Hair follicle dermal papilla cell (primary cell): Measurements from ENCODE around the gene CORO7. TPM values are rescaled to one million over a fixed set of nuclear protein-coding genes. Genes with fewer than 3 reads are reported as not detected.

Experiments used
- small RNA-seq: library from RNA; depleted of rRNA; stranded (forward); fragments of <200 nt; gene quantifications from one replicate; pipeline ENCODE3, GENCODE V24; 2012
- total RNA-seq: library from RNA; depleted of rRNA; stranded (reverse); fragments of >200 nt; gene quantifications from 2 replicates; pipeline ENCODE4 v1.2.3, GENCODE V29; 2012

Gene CORO7
- 23.7 and 26.1 TPM in 2 replicates for total RNA-seq

DNA sequence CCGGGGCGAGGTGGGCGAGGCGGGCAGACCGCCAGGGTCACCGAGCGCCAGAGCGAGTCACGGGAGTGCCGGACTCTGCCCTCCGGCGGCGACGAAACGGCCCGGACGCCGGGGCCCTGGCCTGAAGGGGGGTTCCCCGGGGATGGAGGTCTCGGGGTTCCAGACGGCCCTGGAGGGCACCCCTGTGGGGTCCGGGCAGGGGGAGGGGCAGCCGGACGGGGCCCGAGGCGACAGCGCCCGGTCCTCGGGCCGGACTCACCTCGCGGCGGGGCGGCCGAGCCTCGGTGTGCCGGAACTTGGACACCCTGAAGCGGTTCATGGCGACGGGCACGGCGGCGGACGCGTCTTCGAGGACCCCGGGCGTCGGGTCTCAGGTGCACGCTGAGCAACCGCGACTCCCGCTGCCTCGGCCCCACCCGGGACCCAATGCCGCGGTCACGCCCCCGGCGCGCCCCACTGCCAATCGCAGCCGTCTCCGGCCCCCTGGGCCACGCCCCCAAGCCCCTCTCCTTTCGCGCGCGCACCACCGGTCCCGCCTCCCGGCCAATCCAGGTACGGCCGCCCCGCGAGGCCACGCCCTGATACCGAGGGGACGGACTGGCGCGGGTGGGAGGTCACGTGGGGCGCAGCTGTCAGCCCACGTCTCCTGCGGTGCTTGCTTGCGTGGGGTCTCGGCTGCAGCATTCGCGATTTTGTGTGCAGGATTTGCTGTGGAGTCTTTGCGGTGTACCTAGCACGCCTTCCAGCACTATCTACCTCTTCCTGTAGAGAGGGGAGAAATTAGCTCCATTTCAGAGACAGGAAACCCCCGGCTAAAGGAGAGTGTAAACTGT is at the start of gene CORO7:
Gene CORO7 (minus strand): TSS at position 397 of the 833 bp plus-strand sequence. CDS start 78 bp downstream, at position 319.

DNA sequence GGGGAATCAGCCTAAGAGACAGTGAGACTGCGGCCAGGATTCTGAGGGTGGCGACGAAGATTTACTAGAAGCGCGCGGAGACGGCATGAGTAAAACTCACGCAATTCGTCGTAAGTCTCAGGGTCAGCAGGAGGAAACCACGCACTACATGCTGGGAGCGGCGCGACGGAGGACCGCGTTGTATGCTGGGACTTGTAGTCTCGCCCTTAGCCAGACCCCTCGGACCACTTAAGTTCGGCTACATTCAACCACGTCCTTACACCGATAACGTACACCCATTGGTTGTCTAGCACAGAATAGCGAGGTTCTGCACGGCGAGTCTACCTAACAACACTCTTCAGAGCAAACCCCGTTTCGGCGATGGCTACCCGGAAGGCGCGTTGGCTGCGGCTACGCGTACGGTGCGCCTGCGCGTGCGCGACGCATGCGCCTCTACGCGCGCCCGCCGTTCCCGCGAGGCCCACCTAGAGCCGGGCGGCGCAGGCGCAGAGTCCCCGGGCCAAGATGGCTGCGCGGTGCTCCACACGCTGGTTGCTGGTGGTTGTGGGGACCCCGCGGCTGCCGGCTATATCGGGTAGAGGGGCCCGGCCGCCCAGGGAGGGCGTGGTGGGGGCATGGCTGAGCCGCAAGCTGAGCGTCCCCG is 9.1 kb upstream of the CORO7 start, which contains the start of gene DNAJA3:
Gene DNAJA3 (plus strand): TSS at position 491 of the 643 bp plus-strand sequence. CDS start 14 bp downstream, at position 505.

GRCh38 chr16:4371357-4372000 is 44.9 kb downstream of the CORO7 start, which contains the start of gene VASN:
Gene VASN, plus strand, starts transcription at chr16:4371848. Its CDS starts 9,030 bp downstream, at chr16:4380878.

DNA sequence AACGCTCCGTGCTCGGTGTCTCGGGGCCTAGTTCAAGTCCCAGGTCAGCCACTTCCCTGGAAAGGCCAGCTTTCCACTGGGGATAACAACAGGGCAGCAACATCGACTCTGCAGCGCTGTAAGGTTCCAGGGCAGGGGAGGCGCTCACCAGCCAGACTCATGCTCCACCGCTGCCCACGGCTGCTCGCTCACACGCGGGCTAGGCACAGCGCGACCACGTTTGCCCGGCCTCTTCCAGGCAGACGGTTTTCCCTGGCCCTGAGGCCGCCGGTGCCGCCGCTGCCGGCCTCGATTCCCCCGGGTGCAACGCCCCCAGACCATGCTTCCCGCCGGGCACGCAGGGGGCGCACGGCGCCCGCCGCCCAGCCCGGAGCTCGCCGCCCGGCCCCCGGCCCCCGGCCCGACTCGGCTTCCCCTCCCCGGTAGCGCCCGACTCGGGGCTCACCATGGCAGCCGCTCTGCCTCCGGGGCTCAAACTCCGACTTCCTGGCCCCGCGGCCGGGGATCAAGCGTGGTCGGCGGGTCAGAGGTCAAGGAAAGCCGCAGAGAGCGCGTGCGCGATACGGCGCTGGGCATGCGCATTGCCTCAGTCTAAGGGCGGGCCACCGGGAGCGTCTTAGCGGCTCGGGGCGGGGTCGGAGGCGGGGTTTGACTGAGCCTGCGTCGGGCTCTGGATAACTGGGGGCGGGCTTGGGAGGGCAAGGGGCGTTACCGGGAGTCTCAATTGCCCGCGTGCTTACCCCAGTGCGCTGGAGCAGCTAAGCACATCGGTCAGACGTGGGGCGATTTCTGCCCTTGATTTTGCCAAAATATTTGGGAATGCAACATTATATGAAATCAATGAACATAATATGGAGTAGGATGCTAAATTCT is 65.4 kb downstream of the CORO7 start, which contains the start of gene PAM16:
Gene PAM16 (minus strand): TSS at position 535 of the 873 bp plus-strand sequence. CDS start 87 bp downstream, at position 448.

GRCh38 chr16:4315186-4316107 is 100.9 kb downstream of the CORO7 start, which contains the start of gene GLIS2:
Gene GLIS2, plus strand, starts transcription at chr16:4316067. Its CDS starts 16,214 bp downstream, at chr16:4332281.

Small RNA genes lying within 50 kb of the gene (small RNA-seq; reads per million reads assigned to genes)
- not detected for gene AC012676.2

Other genes starting within 250 kb of the CORO7 start
- gene SRL, start 174.5 kb downstream of the CORO7 start, total RNA-seq: 0.12 and 0.16 TPM in 2 replicates
- 10.9 and 13.5 TPM in 2 replicates for gene TFAP4, start 143.6 kb downstream of the CORO7 start, total RNA-seq
- 6.0 and 6.6 TPM in 2 replicates for gene GLIS2, start 100.5 kb downstream of the CORO7 start, total RNA-seq
- gene PAM16, start 65.3 kb downstream of the CORO7 start, total RNA-seq: 12.5 and 15.5 TPM in 2 replicates
- 228 and 251 TPM in 2 replicates for gene VASN, start 44.7 kb downstream of the CORO7 start, total RNA-seq
- 42.5 and 43.4 TPM in 2 replicates for gene DNAJA3, start 9.3 kb upstream of the CORO7 start, total RNA-seq
- 65.2 and 67.0 TPM in 2 replicates for gene NMRAL1, start 58.0 kb upstream of the CORO7 start, total RNA-seq
- 32.4 and 36.0 TPM in 2 replicates for gene HMOX2, start 59.8 kb upstream of the CORO7 start, total RNA-seq
- 17.8 and 18.5 TPM in 2 replicates for gene CDIP1, start 122.2 kb upstream of the CORO7 start, total RNA-seq
- gene C16orf96, start 139.7 kb upstream of the CORO7 start, total RNA-seq: under 0.01 and 0.12 TPM in 2 replicates
- gene UBALD1, start 198.3 kb upstream of the CORO7 start, total RNA-seq: 8.5 and 13.6 TPM in 2 replicates
- 47.6 and 50.8 TPM in 2 replicates for gene MGRN1, start 208.2 kb upstream of the CORO7 start, total RNA-seq